Hepatocyte (in vitro differentiated cells): ENCODE results near the gene DDR2. TPM values are rescaled to one million over a fixed set of nuclear protein-coding genes. Genes with fewer than 3 reads are reported as not detected.

Experiments
- DNase-seq: peaks from one replicate; pipeline ENCODE4 v3.0.0-alpha.2; 2016; ENCODE audit warnings: low spot score
- H2AFZ ChIP-seq: fragments of 200-600 bp; sonication (generic); 2 replicates; pipeline ENCODE4 v1.6.0; 2016; ENCODE audit warnings: antibody characterized with exemption, mild to moderate bottlenecking
- H3K27ac ChIP-seq: fragments of 200-600 bp; sonication (generic); 2 replicates; pipeline ENCODE4 v1.5.1; 2016; ENCODE audit warnings: mild to moderate bottlenecking
- H3K27me3 ChIP-seq: fragments of 200-600 bp; sonication (generic); 2 replicates; pipeline ENCODE4 v1.6.1; 2016
- H3K36me3 ChIP-seq: fragments of 200-600 bp; sonication (generic); replicated peaks from 2 replicates; pipeline ENCODE4 v1.5.1; 2016; ENCODE audit warnings: low read depth; ENCODE audit not compliant: insufficient read depth
- H3K4me1 ChIP-seq: fragments of 200-600 bp; sonication (generic); 2 replicates; pipeline ENCODE4 v1.5.1; 2016; ENCODE audit warnings: mild to moderate bottlenecking, moderate library complexity; ENCODE audit not compliant: insufficient read depth
- H3K4me2 ChIP-seq: fragments of 200-600 bp; sonication (generic); 2 replicates; pipeline ENCODE4 v1.6.0; 2016
- H3K4me3 ChIP-seq: fragments of 200-600 bp; sonication (generic); 2 replicates; pipeline ENCODE4 v1.5.1; 2016; ENCODE audit warnings: mild to moderate bottlenecking
- H3K79me2 ChIP-seq: fragments of 200-600 bp; sonication (generic); 2 replicates; pipeline ENCODE4 v1.6.0; 2017; ENCODE audit warnings: mild to moderate bottlenecking
- H3K9me2 ChIP-seq: fragments of 200-600 bp; sonication (generic); replicated peaks from 2 replicates; pipeline ENCODE4 v1.6.0; 2017; ENCODE audit warnings: mild to moderate bottlenecking; ENCODE audit not compliant: insufficient read depth
- H3K9me3 ChIP-seq: fragments of 200-600 bp; sonication (generic); 2 replicates; pipeline ENCODE4 v1.5.1; 2016; ENCODE audit warnings: low read depth, mild to moderate bottlenecking
- H4K20me1 ChIP-seq: fragments of 200-600 bp; sonication (generic); 2 replicates; pipeline ENCODE4 v1.6.0; 2016; ENCODE audit warnings: mild to moderate bottlenecking; ENCODE audit not compliant: insufficient read depth, poor library complexity, severe bottlenecking
- EZH2 ChIP-seq: fragments of 200-600 bp; sonication (generic); IDR thresholded peaks from 2 replicates; pipeline ENCODE4 v1.6.1; 2016; ENCODE audit warnings: antibody characterized with exemption, mild to moderate bottlenecking, borderline replicate concordance
- EZH2phosphoT487 ChIP-seq: fragments of 200-600 bp; sonication (generic); IDR thresholded peaks from one replicate; pipeline ENCODE4 v1.6.1; 2018; ENCODE audit warnings: antibody characterized with exemption, mild to moderate bottlenecking, low read depth, moderate library complexity; ENCODE audit not compliant: unreplicated experiment, severe bottlenecking
- WGBS: methylation state at CpG from one replicate; pipeline ENCODE4 v1.1.6; 2016; ENCODE audit warnings: low lambda C conversion rate; ENCODE audit errors: missing lambda C conversion rate; 5-methylcytosine and 5-hydroxymethylcytosine counted together
- polyA plus RNA-seq: library from polyadenylated mRNA; unstranded; fragments of >200 nt; fragmentation: Nextera tagmentation; extraction: Ambion mirVana; gene quantifications from 2 replicates; pipeline ENCODE4 v1.2.1, GENCODE V29; 2016
- total RNA-seq: library from RNA; depleted of rRNA; stranded (reverse); fragments of >200 nt; gene quantifications from 2 replicates; pipeline ENCODE4 v1.2.3, GENCODE V29; 2014
- TF ChIP-seq, protein P1 (sequence below): fragments of 200-600 bp; sonication (generic); IDR thresholded peaks from 2 replicates; pipeline ENCODE4 v1.5.1; 2016; ENCODE audit warnings: antibody characterized with exemption, mild to moderate bottlenecking; ENCODE audit not compliant: poor library complexity

Gene DDR2
- total and polyA plus RNA-seq, 2 experiments from 2014 or later, result 15.7 to 40.2 TPM

DNA sequence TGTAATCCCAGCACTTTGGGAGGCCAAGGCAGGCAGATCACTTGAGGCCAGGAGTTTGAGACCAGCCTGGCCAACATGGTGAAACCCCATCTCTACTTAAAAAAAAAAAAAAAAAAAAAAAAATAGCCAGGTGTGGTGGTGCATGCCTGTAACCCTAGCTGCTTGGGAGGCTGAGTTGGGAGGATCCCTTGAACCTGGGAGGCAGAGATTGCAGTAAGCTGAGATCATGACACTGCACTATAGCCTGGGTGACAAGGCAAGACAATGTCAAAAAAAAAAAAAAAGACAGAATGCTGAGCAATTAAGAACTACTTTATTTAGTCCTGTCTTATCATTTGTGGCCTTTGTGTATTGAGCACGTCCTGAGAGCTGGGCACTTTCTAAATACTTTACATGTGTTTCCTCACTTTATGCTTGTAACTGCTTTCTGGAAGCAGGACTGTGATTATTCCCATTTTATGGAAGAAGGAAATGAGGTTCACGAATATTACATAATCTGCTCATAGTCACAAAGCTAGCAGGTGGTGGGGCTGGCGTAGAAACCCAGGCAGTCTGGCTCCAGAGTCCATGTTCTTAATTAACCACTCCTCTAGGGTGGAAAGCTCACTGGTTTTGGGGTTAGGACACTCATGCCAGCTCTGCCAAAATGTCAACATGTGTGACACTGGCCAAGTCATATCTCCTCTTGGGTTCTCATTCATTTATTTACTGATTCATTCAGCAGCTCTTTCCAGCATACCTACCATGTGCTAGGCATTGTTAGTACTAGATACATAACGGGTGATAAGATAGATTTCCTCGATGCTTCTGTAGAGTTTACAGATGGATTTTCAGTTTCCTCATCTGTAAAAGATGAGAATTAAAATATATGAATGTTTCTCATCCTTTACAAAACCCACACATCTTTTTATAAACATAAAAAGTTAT is 57.7 kb downstream of the DDR2 start:
- no peak overlapping the region for H3K27ac ChIP-seq
- WGBS, result 78% methylated on average over 5 of the region's 5 CpGs

DNA sequence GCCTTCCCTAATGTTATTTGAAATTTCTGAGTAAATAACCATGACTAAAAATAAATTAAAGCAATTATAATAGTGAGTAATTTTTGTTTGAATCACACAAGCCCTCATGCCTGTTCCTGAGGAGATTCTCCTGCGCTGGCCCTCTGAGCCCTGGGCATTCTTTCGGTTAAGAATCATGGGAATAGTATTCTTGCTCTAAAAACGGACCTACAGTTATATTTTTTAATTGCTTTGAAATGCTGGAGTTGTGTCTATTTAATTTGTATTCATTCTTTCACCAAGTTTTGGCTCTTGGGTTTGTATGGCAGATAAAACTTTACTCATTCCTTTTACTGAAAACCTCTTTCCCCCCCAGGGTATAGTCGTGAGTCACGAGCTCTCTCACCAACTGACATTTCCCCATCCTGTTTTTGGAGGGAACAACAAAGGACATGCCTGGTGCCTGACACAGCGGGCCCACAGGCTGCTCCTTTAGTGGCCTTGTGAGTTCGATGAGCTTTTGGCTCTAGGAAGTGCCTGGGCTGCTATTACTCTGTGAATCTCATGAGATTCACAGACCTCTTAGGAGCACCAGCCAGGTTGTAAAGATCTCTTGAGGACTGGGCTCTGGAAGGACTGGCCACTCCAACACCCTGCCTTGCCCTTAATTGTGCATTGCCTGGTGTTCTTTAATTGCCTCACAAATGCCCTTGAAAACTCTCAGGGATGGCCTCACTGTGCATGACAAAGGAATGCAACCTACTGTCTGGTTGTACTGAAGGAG is 58.6 kb downstream of the DDR2 start:
- no peaks in the 10 kb centered on the region for H3K27me3 ChIP-seq
- DNase-seq, result peak; percentile 15
- peaks cover 28% of the 10 kb centered on the region for H3K79me2 ChIP-seq
- H3K4me1 ChIP-seq, result peaks cover 8% of the 10 kb centered on the region
- H3K36me3 ChIP-seq, result no peaks in the 10 kb centered on the region
- H4K20me1 ChIP-seq, result no peaks in the 10 kb centered on the region
- no peak overlapping the region for H3K27ac ChIP-seq
- no peak overlapping the region for H3K4me2 ChIP-seq
- no peaks in the 10 kb centered on the region for H3K9me2 ChIP-seq
- no peak for TF ChIP-seq EZH2
- TF ChIP-seq, protein P1, sequence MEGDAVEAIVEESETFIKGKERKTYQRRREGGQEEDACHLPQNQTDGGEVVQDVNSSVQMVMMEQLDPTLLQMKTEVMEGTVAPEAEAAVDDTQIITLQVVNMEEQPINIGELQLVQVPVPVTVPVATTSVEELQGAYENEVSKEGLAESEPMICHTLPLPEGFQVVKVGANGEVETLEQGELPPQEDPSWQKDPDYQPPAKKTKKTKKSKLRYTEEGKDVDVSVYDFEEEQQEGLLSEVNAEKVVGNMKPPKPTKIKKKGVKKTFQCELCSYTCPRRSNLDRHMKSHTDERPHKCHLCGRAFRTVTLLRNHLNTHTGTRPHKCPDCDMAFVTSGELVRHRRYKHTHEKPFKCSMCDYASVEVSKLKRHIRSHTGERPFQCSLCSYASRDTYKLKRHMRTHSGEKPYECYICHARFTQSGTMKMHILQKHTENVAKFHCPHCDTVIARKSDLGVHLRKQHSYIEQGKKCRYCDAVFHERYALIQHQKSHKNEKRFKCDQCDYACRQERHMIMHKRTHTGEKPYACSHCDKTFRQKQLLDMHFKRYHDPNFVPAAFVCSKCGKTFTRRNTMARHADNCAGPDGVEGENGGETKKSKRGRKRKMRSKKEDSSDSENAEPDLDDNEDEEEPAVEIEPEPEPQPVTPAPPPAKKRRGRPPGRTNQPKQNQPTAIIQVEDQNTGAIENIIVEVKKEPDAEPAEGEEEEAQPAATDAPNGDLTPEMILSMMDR, result no peak
- H3K4me3 ChIP-seq, result no peak overlapping the region
- H3K9me3 ChIP-seq, result no peaks in the 10 kb centered on the region
- 57% methylated on average over 7 of the region's 7 CpGs for WGBS
- H2AFZ ChIP-seq, result no peak overlapping the region

More for the DNA sequence above, 57.7 kb downstream of the DDR2 start:
- Histone ChIP-seq H3K9me2 (no peaks in the 10 kb centered on the region), H3K4me3 (no peak overlapping the region), H3K36me3 (no peaks in the 10 kb centered on the region), H3K9me3 (no peaks in the 10 kb centered on the region), H3K4me1 (peaks cover 3% of the 10 kb centered on the region), H3K27me3 (no peaks in the 10 kb centered on the region), H3K4me2 (no peak overlapping the region), H3K79me2 (peaks cover 26% of the 10 kb centered on the region), H2AFZ (no peak overlapping the region), H4K20me1 (no peaks in the 10 kb centered on the region)
- DNase-seq, result no peak
- TF ChIP-seq, protein P1, result no peak
- TF ChIP-seq EZH2phosphoT487 (no peak), EZH2 (no peak)

GRCh38 chr1:162691999-162692575 is 59.8 kb downstream of the DDR2 start:
- Histone ChIP-seq H3K4me3 (no peak overlapping the region), H4K20me1 (no peaks in the 10 kb centered on the region), H3K9me3 (no peaks in the 10 kb centered on the region), H2AFZ (no peak overlapping the region), H3K27ac (no peak overlapping the region), H3K4me2 (no peak overlapping the region), H3K27me3 (no peaks in the 10 kb centered on the region), H3K4me1 (peaks cover 21% of the 10 kb centered on the region), H3K9me2 (no peaks in the 10 kb centered on the region), H3K36me3 (no peaks in the 10 kb centered on the region), H3K79me2 (peaks cover 21% of the 10 kb centered on the region)
- no peak for DNase-seq
- WGBS, result 74% methylated on average over 4 of the region's 4 CpGs
- TF ChIP-seq EZH2phosphoT487 (no peak), EZH2 (no peak)
- TF ChIP-seq, protein P1, result no peak
